Measurements from ENCODE around the gene SPDYC. TPM values are rescaled to one million over a fixed set of nuclear protein-coding genes. Genes with fewer than 3 reads are reported as not detected.

The SPDYC gene
- total RNA-seq, 1 experiment from 2014 or later = not detected

GRCh38 chr11:65204646-65205601 lies 34.9 kb downstream of the SPDYC start:
- peak in 1 of 2 experiments; percentile 73 for DNase-seq
- H3K36me3 Mint-ChIP-seq (ENCODE audit: insufficient read depth, unreplicated experiment) = peaks cover 91% of the 10 kb centered on the region
- BruUV-seq (replicated peaks) = no TSS peak
- no peak overlapping the region for H3K4me3 ChIP-seq (ENCODE audit: low read depth, low read length)
- H3K27me3 ChIP-seq (replicated peaks; ENCODE audit: control insufficient read depth, insufficient read depth, low read length) = no peaks in the 10 kb centered on the region
- H3K27me3 Mint-ChIP-seq (ENCODE audit: insufficient read depth, unreplicated experiment) = no peaks in the 10 kb centered on the region
- ChIA-PET CTCF (interaction anchor here (0.6 to 2.0 kb wide), 6 partner anchors 10 to 70 kb away, joined by 3 to 7 read pairs (median 3); no protein-coding TSS in a partner anchor), POLR2A (no interaction called here)
- TF ChIP-seq CTCF (IDR thresholded peaks at IDR 0.05; ENCODE audit: insufficient read depth in 1 of 2, low read depth in 1 of 2, low read length in 1 of 2, severe bottlenecking in 1 of 2, unreplicated experiment in 1 of 2) = peak; percentile 95 to 98
- H3K4me3 Mint-ChIP-seq (ENCODE audit: unreplicated experiment) = no peak overlapping the region
- intact Hi-C loops (cut with micrococcal nuclease; ENCODE audit: unreplicated experiment) = loop anchor here (1.0 kb wide), 1 partner anchor 49 kb away; no protein-coding TSS in a partner anchor
- H3K9me3 Mint-ChIP-seq (ENCODE audit: unreplicated experiment) = no peaks in the 10 kb centered on the region
- peaks cover 2% of the 10 kb centered on the region for H3K4me1 Mint-ChIP-seq (ENCODE audit: low read depth, unreplicated experiment)
- peaks cover 19% of the 10 kb centered on the region for H3K36me3 ChIP-seq (ENCODE audit: control insufficient read depth, insufficient read depth, low read length)
- H3K4me1 ChIP-seq = peaks cover 7% of the 10 kb centered on the region
- H3K27ac Mint-ChIP-seq (ENCODE audit: unreplicated experiment) = peak overlapping the region; percentile 74
- no peaks in the 10 kb centered on the region for H3K9me3 ChIP-seq

GRCh38 chr11:65205602-65205967 lies 35.6 kb downstream of the SPDYC start:
- no peaks in the 10 kb centered on the region for H3K4me1 Mint-ChIP-seq (ENCODE audit: low read depth, unreplicated experiment)
- no peak overlapping the region for H3K4me3 Mint-ChIP-seq (ENCODE audit: unreplicated experiment)
- BruUV-seq (replicated peaks) = no TSS peak
- peaks cover 91% of the 10 kb centered on the region for H3K36me3 Mint-ChIP-seq (ENCODE audit: insufficient read depth, unreplicated experiment)
- no peak for TF ChIP-seq CTCF (IDR thresholded peaks at IDR 0.05; ENCODE audit: insufficient read depth in 1 of 2, low read depth in 1 of 2, low read length in 1 of 2, severe bottlenecking in 1 of 2, unreplicated experiment in 1 of 2)
- no peak overlapping the region for H3K4me3 ChIP-seq (ENCODE audit: low read depth, low read length)
- peaks cover 19% of the 10 kb centered on the region for H3K36me3 ChIP-seq (ENCODE audit: control insufficient read depth, insufficient read depth, low read length)
- no peak overlapping the region for H3K27ac Mint-ChIP-seq (ENCODE audit: unreplicated experiment)
- ChIA-PET CTCF (interaction anchor here (0.6 to 2.0 kb wide), 6 partner anchors 10 to 70 kb away, joined by 3 to 7 read pairs (median 3); no protein-coding TSS in a partner anchor), POLR2A (no interaction called here)
- no peaks in the 10 kb centered on the region for H3K9me3 Mint-ChIP-seq (ENCODE audit: unreplicated experiment)
- H3K4me1 ChIP-seq = peaks cover under 1% of the 10 kb centered on the region; the same call in 1 of the 2 replicates
- no peaks in the 10 kb centered on the region for H3K27me3 ChIP-seq (replicated peaks; ENCODE audit: control insufficient read depth, insufficient read depth, low read length)
- intact Hi-C loops (cut with micrococcal nuclease; ENCODE audit: unreplicated experiment) = no loop called here
- H3K27me3 Mint-ChIP-seq (ENCODE audit: insufficient read depth, unreplicated experiment) = no peaks in the 10 kb centered on the region
- no peak for DNase-seq
- no peaks in the 10 kb centered on the region for H3K9me3 ChIP-seq

GRCh38 chr11:65206441-65206841 lies 36.4 kb downstream of the SPDYC start:
- peaks cover 89% of the 10 kb centered on the region for H3K36me3 Mint-ChIP-seq (ENCODE audit: insufficient read depth, unreplicated experiment)

More at GRCh38 chr11:65206441-65206841, 36.4 kb downstream of the SPDYC start:
- no peak for TF ChIP-seq CTCF (IDR thresholded peaks at IDR 0.05; ENCODE audit: insufficient read depth in 1 of 2, low read depth in 1 of 2, low read length in 1 of 2, severe bottlenecking in 1 of 2, unreplicated experiment in 1 of 2)
- BruUV-seq (replicated peaks) = no TSS peak
- peaks cover 19% of the 10 kb centered on the region for H3K36me3 ChIP-seq (ENCODE audit: control insufficient read depth, insufficient read depth, low read length)
- Mint-ChIP-seq H3K27me3 (ENCODE audit: insufficient read depth, unreplicated experiment) (no peaks in the 10 kb centered on the region), H3K4me3 (ENCODE audit: unreplicated experiment) (no peak overlapping the region), H3K4me1 (ENCODE audit: low read depth, unreplicated experiment) (no peaks in the 10 kb centered on the region), H3K27ac (ENCODE audit: unreplicated experiment) (no peak overlapping the region), H3K9me3 (ENCODE audit: unreplicated experiment) (no peaks in the 10 kb centered on the region)
- H3K27me3 ChIP-seq (replicated peaks; ENCODE audit: control insufficient read depth, insufficient read depth, low read length) = no peaks in the 10 kb centered on the region
- no peak for DNase-seq
- H3K4me3 ChIP-seq (ENCODE audit: low read depth, low read length) = no peak overlapping the region
- no peaks in the 10 kb centered on the region for H3K9me3 ChIP-seq
- POLR2A ChIA-PET = no interaction called here
- CTCF ChIA-PET = interaction anchor here (0.9 to 2.0 kb wide), 2 partner anchors 19 to 56 kb away, joined by 3 to 7 read pairs; partner anchors contain the start of gene POLA2
- intact Hi-C loops (cut with micrococcal nuclease; ENCODE audit: unreplicated experiment) = no loop called here
- H3K4me1 ChIP-seq = no peaks in the 10 kb centered on the region

Measured in Caco-2 (cell line).